ENCODE measurements around the gene POU6F1.
"Not testable (repeated sequence)": the region's sequence is repeated elsewhere in the genome, so short reads cannot be mapped to it uniquely, and the experiment has no call there.

The POU6F1 gene

DNA sequence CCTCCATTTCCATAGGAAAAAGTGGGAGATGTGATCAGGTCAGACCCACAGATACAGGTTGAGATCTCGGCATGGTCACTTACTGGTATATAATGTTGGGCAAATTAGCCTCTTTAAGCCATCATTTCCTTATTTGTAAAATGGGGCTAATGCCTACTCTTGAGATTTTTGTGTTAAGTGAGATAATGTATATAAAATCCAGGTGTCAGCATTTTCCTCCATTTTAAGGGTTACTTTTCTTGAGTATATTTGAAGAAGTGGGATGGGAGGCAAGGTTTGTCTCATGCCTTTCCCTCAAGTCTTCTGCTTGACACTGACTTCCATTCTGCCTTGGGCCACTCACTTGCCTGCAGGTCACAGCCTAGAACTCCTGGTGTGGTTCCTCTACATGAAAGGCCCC lies 10.1 kb upstream of the POU6F1 start:
- DNase-seq = no peak

GRCh38 chr12:51227112-51227511 lies 9.2 kb upstream of the POU6F1 start:
- DNase-seq = not testable (repeated sequence)

DNA sequence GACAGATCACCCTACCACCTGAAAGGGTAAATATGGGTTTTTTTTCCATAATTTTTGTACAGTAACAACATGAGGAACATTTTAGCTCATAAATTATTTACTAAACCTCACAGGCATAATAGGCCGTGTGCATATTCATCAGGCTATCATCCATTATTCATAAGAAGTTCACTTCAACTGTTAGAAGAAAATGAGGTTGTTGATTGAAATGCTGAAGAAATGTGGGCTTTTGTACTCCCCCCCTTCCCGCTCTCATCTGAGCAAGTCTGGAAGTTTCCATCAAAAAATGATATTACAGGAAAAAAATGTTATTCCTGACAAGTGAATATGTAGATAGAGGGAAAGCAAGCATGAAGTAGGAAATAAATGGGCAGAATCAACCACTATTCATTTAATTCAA lies 7.9 kb upstream of the POU6F1 start:
- no peak for DNase-seq

DNA sequence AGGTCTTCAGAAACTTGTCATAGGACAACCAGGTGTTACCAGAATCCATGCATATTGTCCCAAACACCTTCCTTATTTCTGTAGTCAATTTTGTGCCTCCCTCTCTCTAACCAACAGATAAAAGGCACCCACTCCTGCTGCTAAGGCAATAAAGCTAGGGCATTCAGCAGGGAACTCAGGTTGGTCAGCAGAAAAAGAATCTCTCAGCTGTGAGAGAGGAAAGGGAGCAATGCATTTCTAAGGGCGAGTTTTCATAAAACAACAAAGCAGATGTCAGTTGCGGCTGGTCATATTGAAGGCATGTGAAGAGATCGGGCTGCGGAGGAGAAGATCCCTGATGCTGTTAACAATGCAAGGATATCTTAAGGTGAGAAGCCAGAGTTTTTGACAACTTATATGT lies 7.4 kb upstream of the POU6F1 start:
- no peak for DNase-seq

- no peak for DNase-seq
These were observed 6.8 kb upstream of the POU6F1 start for GRCh38 chr12:51224625-51225024.

GRCh38 chr12:51222461-51222860 lies 4.6 kb upstream of the POU6F1 start:
- DNase-seq = peak; percentile 44

- not testable (repeated sequence) for DNase-seq
These were observed 2.0 kb upstream of the POU6F1 start for GRCh38 chr12:51219857-51220256.

DNA sequence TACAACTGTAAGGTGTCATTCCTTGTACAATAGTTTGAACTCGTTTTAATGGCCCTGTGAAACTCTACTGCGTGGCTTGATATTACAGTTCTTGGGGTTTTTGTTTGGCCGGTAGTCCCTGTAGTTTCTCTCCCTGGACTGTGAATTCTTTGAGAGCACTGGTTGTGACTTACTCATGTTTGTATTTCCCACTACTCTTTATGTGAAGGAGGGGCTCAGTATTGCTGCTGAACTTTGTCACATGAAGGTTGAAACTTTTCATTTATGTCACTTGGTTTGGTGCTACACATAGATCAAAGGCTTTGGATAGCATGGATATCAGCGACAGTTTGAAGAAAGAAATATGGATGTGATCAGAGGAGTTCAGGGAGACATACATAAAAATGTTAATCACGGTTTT lies 1.5 kb upstream of the POU6F1 start:
- peak; percentile 14 for DNase-seq

DNA sequence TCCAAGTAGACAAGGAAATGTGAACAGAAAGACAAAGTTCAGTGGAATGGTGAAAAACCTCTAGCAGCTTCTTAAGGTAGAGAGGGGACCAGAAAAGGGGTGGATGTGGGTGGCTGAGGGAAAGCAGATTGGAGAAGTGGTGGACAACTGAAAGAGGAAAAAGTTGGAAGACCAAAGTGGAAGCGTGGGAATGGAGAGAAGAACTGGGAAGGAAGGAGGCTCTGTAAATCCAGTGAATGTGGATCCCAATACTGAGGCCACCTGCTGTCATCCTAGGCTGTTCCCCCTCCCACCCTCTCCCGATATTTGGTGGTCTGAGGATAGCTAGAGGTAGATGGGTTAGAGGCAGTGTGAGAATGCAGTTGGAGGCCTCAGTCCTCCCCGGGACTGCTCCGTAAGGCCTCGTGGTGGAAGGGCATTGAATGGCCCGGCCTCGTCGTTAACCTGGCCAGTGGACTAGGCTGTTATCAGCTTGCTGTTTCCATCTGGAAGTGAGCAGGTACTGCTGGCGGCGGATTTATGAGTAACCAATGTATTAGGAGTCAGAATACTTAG lies 822 bp upstream of the POU6F1 start:
- peak; percentile 55 for DNase-seq

GRCh38 chr12:51217133-51217967 lies 512 bp downstream of the POU6F1 start:
- peak; percentile 66 for DNase-seq

- no peak for DNase-seq
These were observed 1.2 kb downstream of the POU6F1 start for GRCh38 chr12:51216642-51217041.

GRCh38 chr12:51214895-51215294 lies 3.0 kb downstream of the POU6F1 start:
- no peak for DNase-seq

GRCh38 chr12:51210690-51211395 lies 7.0 kb downstream of the POU6F1 start:
- DNase-seq = no peak

DNA sequence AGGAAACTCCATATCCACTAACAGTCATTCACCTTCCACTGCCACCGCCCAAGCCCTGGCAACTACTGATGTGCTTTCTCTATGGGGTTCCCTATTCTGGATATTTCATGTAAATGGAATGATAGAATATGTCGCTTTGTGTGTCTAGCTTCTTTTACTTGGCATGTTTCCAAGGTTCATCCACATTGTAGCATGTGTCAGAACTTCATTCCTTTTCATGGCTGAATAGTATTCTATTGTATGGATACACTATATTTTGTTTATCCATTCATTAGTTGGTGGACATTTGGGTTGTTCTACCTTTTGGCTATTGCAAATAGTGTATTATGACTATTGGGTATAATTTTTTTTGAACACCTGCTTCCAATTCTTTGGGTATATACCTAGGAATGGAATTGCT lies 8.6 kb downstream of the POU6F1 start:
- no peak for DNase-seq

GRCh38 chr12:51208016-51208660 lies 9.7 kb downstream of the POU6F1 start:
- DNase-seq = no peak

- DNase-seq = no peak
These were observed 12.5 kb downstream of the POU6F1 start for GRCh38 chr12:51205350-51205749.

GRCh38 chr12:51202718-51203117 lies 15.1 kb downstream of the POU6F1 start:
- DNase-seq = no peak

- DNase-seq = no peak
These were observed 17.1 kb downstream of the POU6F1 start for GRCh38 chr12:51200806-51201205.

- no peak for DNase-seq
These were observed 17.7 kb downstream of the POU6F1 start for GRCh38 chr12:51200156-51200555.

DNA sequence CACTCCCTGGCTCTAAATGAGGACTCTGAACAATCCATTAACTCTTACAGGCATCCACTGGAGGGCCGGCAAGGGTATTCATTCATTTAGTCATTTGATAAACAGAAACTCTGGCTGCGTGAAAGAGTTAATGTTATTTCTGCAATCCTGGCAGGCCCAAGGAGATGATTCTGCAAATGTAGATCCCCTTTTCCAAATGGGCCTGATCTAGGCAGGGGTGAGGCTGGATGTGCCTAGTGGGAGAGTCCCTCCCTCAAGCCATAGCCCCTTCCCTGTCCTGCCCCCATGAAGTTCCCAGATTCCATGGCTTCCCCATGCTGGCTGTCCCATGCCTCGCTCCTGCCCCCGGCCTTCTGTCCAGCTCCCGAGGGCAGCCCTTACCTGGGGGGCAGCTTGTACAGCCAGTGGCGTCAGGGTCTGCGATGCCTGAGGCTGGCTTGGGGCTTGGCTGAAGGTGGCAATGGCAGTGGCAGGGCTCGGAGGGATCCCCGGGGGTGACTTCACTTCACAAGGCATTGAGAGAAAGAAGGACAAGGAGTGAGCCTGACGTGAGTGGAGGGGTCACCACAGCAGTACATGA lies 18.4 kb downstream of the POU6F1 start:
- DNase-seq = no peak

DNA sequence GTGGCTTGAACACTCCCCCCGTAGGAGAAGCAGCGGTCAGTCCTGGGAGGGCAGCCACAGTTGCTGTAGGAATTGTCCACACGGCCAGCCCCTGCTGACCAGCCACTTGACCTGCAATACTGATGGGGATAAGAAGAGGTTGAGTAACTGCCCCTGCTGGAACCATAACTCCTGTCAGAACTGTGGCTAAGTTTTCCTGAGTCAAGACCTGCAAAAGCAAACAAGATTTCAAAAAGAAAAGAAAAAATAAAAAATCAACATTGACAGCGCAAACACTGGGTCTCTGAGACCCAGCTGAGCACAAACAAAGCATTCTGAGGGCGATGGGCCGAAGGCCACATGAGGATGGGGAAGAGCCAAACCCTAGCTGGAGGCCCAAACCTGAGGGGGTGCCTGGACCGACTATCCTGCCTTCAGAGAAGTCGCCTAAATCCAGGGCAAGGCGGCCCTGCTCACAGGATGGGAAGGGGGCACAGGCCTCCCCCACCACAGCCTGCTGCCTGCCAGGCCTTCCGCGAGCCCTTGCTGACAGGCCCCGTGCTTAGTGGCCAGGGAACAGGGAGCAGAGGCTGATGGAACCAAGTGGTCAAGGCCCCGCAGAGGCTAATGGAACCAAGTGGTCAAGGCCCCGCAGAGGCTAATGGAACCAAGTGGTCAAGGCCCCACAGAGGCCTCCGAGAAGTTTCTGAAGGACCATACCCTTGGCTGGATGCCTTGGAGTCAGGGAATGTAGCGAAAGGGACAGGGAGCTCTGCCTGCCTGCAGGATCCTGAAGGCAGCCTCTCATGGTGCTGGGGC lies 19.1 kb downstream of the POU6F1 start:
- no peak for DNase-seq
